ENCODE measurements around the gene MTMR3. TPM values are rescaled to one million over a fixed set of nuclear protein-coding genes. Genes with fewer than 3 reads are reported as not detected.

MTMR3 gene
- total RNA-seq, 6 experiments from 2014 or later: 14.5 to 19.2 (median 18.2) TPM

GRCh38 chr22:29867260-29867659 is 15.7 kb upstream of the MTMR3 start:
- Histone ChIP-seq H3K4me1 (no peaks in the 10 kb centered on the region), H3K9me3 (no peaks in the 10 kb centered on the region), H3K27me3 (no peaks in the 10 kb centered on the region), H3K36me3 (no peaks in the 10 kb centered on the region), H3K4me3 (no peak overlapping the region), H3K27ac (no peak overlapping the region)
- intact Hi-C loops (cut with DNase I): no loop called here
- TF ChIP-seq CTCF (IDR thresholded peaks at IDR 0.05): no peak
- TF ChIP-seq POLR2A (IDR thresholded peaks at IDR 0.05): no peak
- DNase-seq: no peak
- no peak for ATAC-seq

DNA sequence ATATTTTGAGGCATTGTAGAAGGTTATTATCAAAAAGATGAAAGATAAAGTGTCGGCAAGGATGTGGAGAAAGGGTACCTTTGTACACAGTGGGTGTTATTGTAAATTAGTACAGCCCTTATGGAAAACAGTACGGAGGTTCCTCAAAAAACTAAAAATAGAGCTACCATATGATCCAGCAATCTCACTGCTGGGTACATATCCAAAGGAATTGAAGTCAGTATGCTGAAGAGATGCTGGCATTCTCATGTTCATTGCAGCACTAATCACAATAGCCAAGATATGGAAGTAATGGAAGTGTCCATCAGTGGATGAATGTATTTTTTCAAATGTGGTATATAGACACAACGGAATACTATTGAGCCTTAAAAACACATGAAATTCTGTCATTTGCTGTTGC is 15.1 kb upstream of the MTMR3 start:
- TF ChIP-seq POLR2A (IDR thresholded peaks at IDR 0.05): no peak
- no peak for TF ChIP-seq CTCF (IDR thresholded peaks at IDR 0.05)
- no peak overlapping the region for H3K27ac ChIP-seq
- H3K27me3 ChIP-seq: no peaks in the 10 kb centered on the region
- no peaks in the 10 kb centered on the region for H3K36me3 ChIP-seq
- ATAC-seq (no peak), DNase-seq (no peak)
- no peaks in the 10 kb centered on the region for H3K4me1 ChIP-seq
- no peak overlapping the region for H3K4me3 ChIP-seq
- 83% methylated on average over 3 of the region's 3 CpGs for WGBS (ENCODE audit: insufficient coverage, low coverage, low lambda C conversion rate, missing lambda C conversion rate)
- intact Hi-C loops (cut with DNase I): no loop called here
- no peaks in the 10 kb centered on the region for H3K9me3 ChIP-seq

DNA sequence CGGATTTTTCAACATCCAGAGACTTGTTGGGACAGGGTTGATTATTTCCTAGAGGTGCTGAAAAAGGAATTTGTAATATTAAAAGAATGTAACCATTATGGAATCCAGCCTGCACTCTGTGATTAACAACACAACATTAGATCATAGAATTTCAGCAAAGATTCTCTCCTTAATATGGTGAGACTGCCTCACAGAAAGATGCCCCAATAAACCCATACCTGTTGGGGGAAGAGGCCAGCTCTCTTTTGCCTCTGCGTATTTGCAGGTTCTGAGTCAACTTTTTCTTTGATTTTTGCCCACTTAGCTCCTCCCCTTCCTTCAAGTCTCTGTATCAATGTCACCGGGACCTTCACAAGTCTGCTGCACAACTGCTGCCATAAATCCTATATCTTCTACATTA is 12.4 kb upstream of the MTMR3 start:
- no peaks in the 10 kb centered on the region for H3K4me1 ChIP-seq
- ATAC-seq: no peak
- H3K9me3 ChIP-seq: no peaks in the 10 kb centered on the region
- no peaks in the 10 kb centered on the region for H3K27me3 ChIP-seq
- no peaks in the 10 kb centered on the region for H3K36me3 ChIP-seq
- intact Hi-C loops (cut with DNase I): no loop called here
- H3K4me3 ChIP-seq: no peak overlapping the region
- WGBS (ENCODE audit: insufficient coverage, low coverage, low lambda C conversion rate, missing lambda C conversion rate): 39% methylated on average over 3 of the region's 3 CpGs
- H3K27ac ChIP-seq: no peak overlapping the region
- TF ChIP-seq CTCF (IDR thresholded peaks at IDR 0.05) (no peak), POLR2A (IDR thresholded peaks at IDR 0.05) (no peak)
- DNase-seq: no peak

GRCh38 chr22:29871684-29872083 is 11.3 kb upstream of the MTMR3 start:
- Histone ChIP-seq H3K27me3 (no peaks in the 10 kb centered on the region), H3K4me3 (no peak overlapping the region), H3K36me3 (no peaks in the 10 kb centered on the region), H3K27ac (no peak overlapping the region), H3K9me3 (no peaks in the 10 kb centered on the region), H3K4me1 (no peaks in the 10 kb centered on the region)
- DNase-seq: peak in 1 of 3 donors; percentile 29
- no peak for TF ChIP-seq POLR2A (IDR thresholded peaks at IDR 0.05)
- no peak for TF ChIP-seq CTCF (IDR thresholded peaks at IDR 0.05)
- ATAC-seq: no peak
- intact Hi-C loops (cut with DNase I): no loop called here
- WGBS (ENCODE audit: insufficient coverage, low coverage, low lambda C conversion rate, missing lambda C conversion rate): 68% methylated on average over 3 of the region's 5 CpGs

Measured in right lobe of liver (tissue), 6 donors.